ENCODE measurements around the gene MYL3. TPM values are rescaled to one million over a fixed set of nuclear protein-coding genes. Genes with fewer than 3 reads are reported as not detected.

MYL3 gene
- polyA plus RNA-seq, 1 experiment: 1.0 TPM

- ChIA-PET POLR2A (no interaction called here), CTCF (interaction anchor here (0.6 to 7.4 kb wide), 3 partner anchors 35 to 197 kb away, joined by 3 to 50 read pairs (median 8); no protein-coding TSS in a partner anchor)
- Histone ChIP-seq H3K36me3 (ENCODE audit: control insufficient read depth, insufficient read depth, low read length) (no peaks in the 10 kb centered on the region), H3K4me3 (ENCODE audit: low read depth, low read length) (no peak overlapping the region), H3K27me3 (ENCODE audit: control insufficient read depth, insufficient read depth, low read length) (no peaks in the 10 kb centered on the region)
- no peak for DNase-seq (ENCODE audit: low read depth)
- no peak for TF ChIP-seq CTCF (IDR thresholded peaks at IDR 0.05; ENCODE audit: insufficient read depth, low read depth, low read length)
Measured at GRCh38 chr3:46902188-46902631, 39.0 kb upstream of the MYL3 start.

- CTCF ChIA-PET: interaction anchor here (0.6 to 7.4 kb wide), 5 partner anchors 8 to 196 kb away, joined by 3 to 50 read pairs (median 14); no protein-coding TSS in a partner anchor
- TF ChIP-seq CTCF (IDR thresholded peaks at IDR 0.05; ENCODE audit: insufficient read depth, low read depth, low read length): no peak
- DNase-seq (ENCODE audit: low read depth): no peak
- no peaks in the 10 kb centered on the region for H3K36me3 ChIP-seq (ENCODE audit: control insufficient read depth, insufficient read depth, low read length)
- H3K27me3 ChIP-seq (ENCODE audit: control insufficient read depth, insufficient read depth, low read length): peaks cover 2% of the 10 kb centered on the region; the same call in 1 of the 2 replicates
- no peak overlapping the region for H3K4me3 ChIP-seq (ENCODE audit: low read depth, low read length)
- POLR2A ChIA-PET: no interaction called here
Measured at GRCh38 chr3:46901591-46902187, 38.4 kb upstream of the MYL3 start.

- H3K27me3 ChIP-seq (ENCODE audit: control insufficient read depth, insufficient read depth, low read length): peaks cover 2% of the 10 kb centered on the region; the same call in 1 of the 2 replicates
- H3K36me3 ChIP-seq (ENCODE audit: control insufficient read depth, insufficient read depth, low read length): no peaks in the 10 kb centered on the region
- no peak for TF ChIP-seq CTCF (IDR thresholded peaks at IDR 0.05; ENCODE audit: insufficient read depth, low read depth, low read length)
- no peak for DNase-seq (ENCODE audit: low read depth)
- no peak overlapping the region for H3K4me3 ChIP-seq (ENCODE audit: low read depth, low read length)
- ChIA-PET POLR2A (no interaction called here), CTCF (interaction anchor here (1.4 to 7.4 kb wide), 4 partner anchors 8 to 195 kb away, joined by 3 to 50 read pairs (median 14); no protein-coding TSS in a partner anchor)
Measured at GRCh38 chr3:46901061-46901460, 37.8 kb upstream of the MYL3 start.

GRCh38 chr3:46900356-46900755, 37.1 kb upstream of the MYL3 start:
- POLR2A ChIA-PET: no interaction called here

GRCh38 chr3:46900007-46900292, 36.7 kb upstream of the MYL3 start:
- DNase-seq (ENCODE audit: low read depth): no peak
- Histone ChIP-seq H3K36me3 (ENCODE audit: control insufficient read depth, insufficient read depth, low read length) (no peaks in the 10 kb centered on the region), H3K4me3 (ENCODE audit: low read depth, low read length) (no peak overlapping the region), H3K27me3 (ENCODE audit: control insufficient read depth, insufficient read depth, low read length) (peaks cover 2% of the 10 kb centered on the region; the same call in 1 of the 2 replicates)
- ChIA-PET POLR2A (no interaction called here), CTCF (interaction anchor here (0.7 to 7.4 kb wide), 4 partner anchors 9 to 438 kb away, joined by 3 to 50 read pairs (median 14); no protein-coding TSS in a partner anchor)
- TF ChIP-seq CTCF (IDR thresholded peaks at IDR 0.05; ENCODE audit: insufficient read depth, low read depth, low read length): no peak

More at GRCh38 chr3:46900356-46900755, 37.1 kb upstream of the MYL3 start:
- no peaks in the 10 kb centered on the region for H3K36me3 ChIP-seq (ENCODE audit: control insufficient read depth, insufficient read depth, low read length)
- H3K4me3 ChIP-seq (ENCODE audit: low read depth, low read length): no peak overlapping the region
- CTCF ChIA-PET: interaction anchor here (0.7 to 7.4 kb wide), 5 partner anchors 9 to 438 kb away, joined by 3 to 50 read pairs (median 14); no protein-coding TSS in a partner anchor
- H3K27me3 ChIP-seq (ENCODE audit: control insufficient read depth, insufficient read depth, low read length): peaks cover 2% of the 10 kb centered on the region; the same call in 1 of the 2 replicates
- no peak for TF ChIP-seq CTCF (IDR thresholded peaks at IDR 0.05; ENCODE audit: insufficient read depth, low read depth, low read length)
- DNase-seq (ENCODE audit: low read depth): no peak

All from BJ (cell line).